ENCODE data around the gene MAP3K14.

MAP3K14 gene

GRCh38 chr17:45277216-45277849 lies 39.5 kb downstream of the MAP3K14 start:
- DNase-seq, result peak; percentile 73 to 90 (median 82)

GRCh38 chr17:45276031-45276430 lies 40.8 kb downstream of the MAP3K14 start:
- no peak for DNase-seq

- DNase-seq, result no peak
Measured at GRCh38 chr17:45274033-45274432, 42.8 kb downstream of the MAP3K14 start.

GRCh38 chr17:45273551-45273957 lies 43.3 kb downstream of the MAP3K14 start:
- no peak for DNase-seq

- no peak for DNase-seq
Measured at GRCh38 chr17:45271603-45272002, 45.2 kb downstream of the MAP3K14 start.

GRCh38 chr17:45270828-45271418 lies 45.9 kb downstream of the MAP3K14 start:
- DNase-seq, result peak; percentile 23 to 50 (median 32)

GRCh38 chr17:45269912-45270311 lies 46.9 kb downstream of the MAP3K14 start:
- no peak for DNase-seq

GRCh38 chr17:45267436-45268055 lies 49.3 kb downstream of the MAP3K14 start:
- DNase-seq, result no peak

GRCh38 chr17:45266372-45266926 lies 50.4 kb downstream of the MAP3K14 start:
- no peak for DNase-seq

GRCh38 chr17:45265821-45266220 lies 51.0 kb downstream of the MAP3K14 start:
- no peak for DNase-seq

GRCh38 chr17:45264988-45265387 lies 51.8 kb downstream of the MAP3K14 start:
- DNase-seq, result no peak

GRCh38 chr17:45264430-45264829 lies 52.4 kb downstream of the MAP3K14 start:
- no peak for DNase-seq

- no peak for DNase-seq
Measured at GRCh38 chr17:45263477-45263860, 53.4 kb downstream of the MAP3K14 start.

- no peak for DNase-seq
Measured at GRCh38 chr17:45262516-45263476, 54.0 kb downstream of the MAP3K14 start.

GRCh38 chr17:45261577-45262515 lies 55.0 kb downstream of the MAP3K14 start, which contains the start of gene SPATA32:
Gene SPATA32 (minus strand): TSS chr17:45262094. CDS start chr17:45262016, 78 bp downstream.
- DNase-seq, result peak; percentile 30 to 68 (median 49)

GRCh38 chr17:45260204-45260783 lies 56.5 kb downstream of the MAP3K14 start:
- DNase-seq, result no peak

GRCh38 chr17:45258981-45259380 lies 57.8 kb downstream of the MAP3K14 start:
- no peak for DNase-seq

GRCh38 chr17:45257115-45257514 lies 59.7 kb downstream of the MAP3K14 start:
- no peak for DNase-seq

- no peak for DNase-seq
Measured at GRCh38 chr17:45256114-45256966, 60.5 kb downstream of the MAP3K14 start.

- DNase-seq, result no peak
Measured at GRCh38 chr17:45255358-45255757, 61.5 kb downstream of the MAP3K14 start.
